HG03103 (cell line): ENCODE results near the gene TRABD2A.

Source experiments
- ATAC-seq: cut with Tn5 transposase; IDR thresholded peaks from one replicate; pipeline ENCODE4 v1.9.1; 2021; ENCODE audit warnings: low read depth; ENCODE audit not compliant: unreplicated experiment

The TRABD2A gene

GRCh38 chr2:84829693-84830092, 51.2 kb downstream of the TRABD2A start:
- ATAC-seq: no peak

DNA sequence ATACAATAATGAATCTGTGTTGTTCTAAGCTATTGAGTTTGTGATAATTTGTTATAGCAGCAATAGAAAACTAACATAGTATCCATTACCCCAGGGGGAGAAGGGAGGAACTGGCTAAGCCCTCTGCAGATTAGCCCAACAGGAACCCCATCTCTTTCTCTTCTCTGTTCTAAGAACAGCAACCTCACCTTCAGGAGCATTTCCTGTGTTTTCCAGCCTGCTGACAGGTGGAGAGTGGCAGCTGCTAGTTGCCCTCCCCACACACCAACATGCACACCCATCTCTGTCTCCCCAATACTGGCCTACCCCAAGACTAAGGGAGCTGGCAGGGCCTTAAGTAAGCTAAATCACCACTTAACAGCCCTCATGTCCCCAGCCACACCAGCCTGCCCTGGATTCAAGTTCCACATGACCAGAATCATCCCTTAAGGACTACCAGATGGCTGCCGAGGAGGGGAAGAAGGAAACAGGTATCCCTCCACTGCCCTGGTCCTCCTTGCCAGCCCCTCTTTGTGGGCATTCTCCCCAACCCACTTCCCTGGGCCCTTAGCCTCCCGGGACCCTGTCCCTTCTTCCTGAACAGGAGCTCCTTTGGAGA, 52.8 kb downstream of the TRABD2A start:
- no peak for ATAC-seq

DNA sequence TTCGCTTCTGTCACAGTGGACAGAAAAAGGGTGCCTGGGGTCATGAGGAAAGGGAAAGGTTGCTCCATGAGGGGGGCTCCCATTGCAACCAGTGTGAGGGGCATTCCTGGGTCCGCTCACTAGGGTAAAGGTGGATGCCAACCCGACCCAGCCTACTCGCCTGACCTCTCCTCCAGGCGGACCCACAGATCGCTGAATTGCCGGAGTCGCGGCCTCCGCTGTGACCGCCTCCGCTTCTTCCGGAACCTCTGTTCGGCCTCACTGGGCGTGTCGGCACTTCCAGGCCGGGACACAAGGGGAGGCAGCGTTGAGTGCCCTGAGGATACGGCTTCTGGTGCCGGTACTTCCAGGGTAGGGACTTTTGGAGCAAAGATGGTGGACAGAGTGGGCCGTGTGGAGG, 57.1 kb downstream of the TRABD2A start:
- no peak for ATAC-seq

DNA sequence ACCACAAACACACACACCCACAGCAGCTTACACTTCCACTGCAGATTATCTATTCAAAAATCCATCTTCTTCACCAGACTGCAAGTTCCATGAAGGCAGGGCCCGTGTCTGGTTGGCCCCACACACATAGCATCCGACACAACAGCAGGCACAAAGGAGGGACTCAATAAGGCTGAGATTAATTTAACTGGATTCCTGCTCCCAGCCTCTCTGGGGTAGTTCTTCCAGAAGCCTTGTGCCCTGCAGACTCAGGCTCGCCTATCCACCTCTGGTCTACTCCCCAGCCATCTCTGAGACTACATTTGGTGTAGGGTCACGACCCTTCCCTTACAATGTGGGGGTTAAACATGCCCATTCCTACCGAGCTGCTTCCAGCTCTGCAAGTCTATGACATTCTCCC, 57.7 kb downstream of the TRABD2A start:
- no peak for ATAC-seq

DNA sequence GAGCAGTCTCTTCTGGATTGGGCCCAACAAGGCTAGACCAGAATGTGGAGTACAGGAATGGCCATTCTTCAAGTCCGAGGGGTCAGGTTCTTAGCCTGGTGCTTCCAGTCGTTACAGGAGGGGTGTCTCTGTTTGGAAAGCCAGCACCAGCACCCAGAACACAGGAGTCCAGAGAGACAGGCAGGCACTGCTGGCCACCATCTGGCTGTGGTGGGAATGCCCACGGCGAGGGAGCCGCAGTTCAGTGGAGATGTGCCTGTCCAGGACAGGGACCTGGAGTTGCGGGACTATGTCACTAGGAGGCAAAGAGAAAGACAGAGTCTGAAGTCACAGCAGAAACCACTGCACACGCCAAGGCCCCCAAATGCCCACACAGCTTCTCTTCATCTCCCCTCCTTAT, 59.1 kb downstream of the TRABD2A start:
- no peak for ATAC-seq

- peak; percentile 93 for ATAC-seq
Observed at GRCh38 chr2:84817239-84817655, 63.6 kb downstream of the TRABD2A start.

DNA sequence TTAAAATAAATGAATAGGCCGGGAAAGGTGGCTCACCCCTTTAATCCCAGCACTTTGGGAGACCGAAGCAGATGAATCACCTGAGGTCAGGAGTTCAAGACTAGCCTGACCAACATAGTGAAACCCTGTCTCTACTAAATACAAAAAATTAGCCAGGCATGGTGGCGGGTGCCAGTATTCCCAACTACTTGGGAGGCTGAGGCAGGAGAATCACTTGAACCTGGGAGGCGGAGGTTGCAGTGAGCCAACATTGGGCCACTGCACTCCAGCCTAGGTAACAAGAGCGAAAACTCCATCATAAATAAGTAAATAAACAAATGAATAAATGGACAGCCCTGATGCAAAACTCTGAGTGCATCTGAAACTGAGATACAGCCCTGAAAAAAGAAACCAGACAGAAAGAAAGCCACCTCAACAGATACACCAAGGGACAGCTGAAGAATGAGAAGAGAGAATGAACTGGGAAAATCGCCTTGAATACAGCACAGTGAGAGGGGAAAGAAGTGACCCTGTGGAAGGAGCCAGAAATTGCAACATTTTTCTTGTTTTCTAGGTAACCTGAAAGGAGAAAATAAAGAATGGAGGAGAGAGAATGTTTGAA, 64.4 kb downstream of the TRABD2A start:
- peak; percentile 59 for ATAC-seq

DNA sequence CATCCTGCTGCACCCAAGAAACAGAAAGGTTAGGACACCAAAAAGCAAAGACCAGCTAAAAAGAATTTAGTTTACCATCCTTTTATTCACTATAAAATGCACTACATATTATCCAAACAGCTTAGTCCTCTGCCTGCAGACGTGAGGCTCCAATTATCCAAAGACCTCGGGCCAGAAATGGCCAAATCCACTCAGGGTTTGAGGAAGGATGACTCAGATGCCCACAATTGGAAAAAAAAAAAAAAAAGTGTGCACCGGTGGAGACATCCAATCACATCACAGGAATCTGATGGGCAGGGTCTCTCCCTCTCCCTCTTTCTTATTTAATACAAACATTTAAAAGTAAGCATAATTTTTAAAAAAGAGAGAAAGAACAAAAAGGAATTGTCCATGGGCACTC, 65.7 kb downstream of the TRABD2A start:
- no peak for ATAC-seq

DNA sequence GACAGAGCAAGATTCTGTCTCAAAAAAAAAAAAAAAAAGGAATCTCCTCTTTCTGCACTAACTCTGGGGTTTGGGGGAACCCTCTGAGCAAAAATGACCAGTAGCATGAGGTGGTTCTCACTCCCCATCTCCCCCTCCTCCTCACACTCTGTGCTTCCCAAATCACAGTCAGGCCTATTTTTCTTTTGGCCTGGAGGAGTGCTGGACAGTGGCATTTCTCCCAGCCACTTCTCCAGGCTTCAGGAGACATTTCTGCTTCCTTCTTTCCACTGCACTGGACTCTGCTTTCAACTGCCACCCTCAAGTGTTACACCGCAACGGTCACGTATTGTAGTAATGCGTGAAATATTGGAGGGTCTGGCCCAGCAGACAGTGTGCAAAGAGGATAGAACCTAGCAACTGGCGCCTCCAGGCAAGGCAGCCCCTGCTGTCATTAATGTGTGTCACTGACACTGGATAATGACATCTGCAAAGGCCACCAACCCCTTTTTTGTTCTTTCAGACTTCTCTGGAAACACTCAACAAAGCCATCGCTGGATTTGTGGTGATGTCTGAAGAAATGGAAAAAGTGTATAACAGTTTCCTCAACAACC, 68.9 kb downstream of the TRABD2A start:
- no peak for ATAC-seq

DNA sequence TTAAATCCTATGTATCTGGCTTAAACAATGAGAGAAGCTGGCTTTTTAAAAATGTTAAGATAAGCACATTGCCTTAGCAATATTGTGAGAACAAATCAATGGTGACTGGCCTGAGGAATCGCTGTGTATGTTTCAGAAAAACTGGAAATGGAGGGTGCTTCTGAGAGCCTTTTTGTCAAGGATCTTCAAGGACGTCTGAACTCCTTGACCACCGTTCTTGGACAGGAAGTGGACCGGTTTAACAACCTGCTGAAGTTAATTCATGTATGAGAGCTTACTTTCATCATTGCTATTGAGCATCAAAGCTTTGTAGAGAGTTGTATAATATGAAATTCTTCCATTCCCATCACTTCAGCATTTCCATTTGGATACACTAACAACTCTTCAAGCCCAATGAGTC, 72.6 kb downstream of the TRABD2A start:
- ATAC-seq: no peak

- ATAC-seq: no peak
Observed at GRCh38 chr2:84807063-84807485, 73.8 kb downstream of the TRABD2A start.

GRCh38 chr2:84805250-84805958, 75.5 kb downstream of the TRABD2A start:
- no peak for ATAC-seq

- no peak for ATAC-seq
Observed at GRCh38 chr2:84801811-84802210, 79.1 kb downstream of the TRABD2A start.

DNA sequence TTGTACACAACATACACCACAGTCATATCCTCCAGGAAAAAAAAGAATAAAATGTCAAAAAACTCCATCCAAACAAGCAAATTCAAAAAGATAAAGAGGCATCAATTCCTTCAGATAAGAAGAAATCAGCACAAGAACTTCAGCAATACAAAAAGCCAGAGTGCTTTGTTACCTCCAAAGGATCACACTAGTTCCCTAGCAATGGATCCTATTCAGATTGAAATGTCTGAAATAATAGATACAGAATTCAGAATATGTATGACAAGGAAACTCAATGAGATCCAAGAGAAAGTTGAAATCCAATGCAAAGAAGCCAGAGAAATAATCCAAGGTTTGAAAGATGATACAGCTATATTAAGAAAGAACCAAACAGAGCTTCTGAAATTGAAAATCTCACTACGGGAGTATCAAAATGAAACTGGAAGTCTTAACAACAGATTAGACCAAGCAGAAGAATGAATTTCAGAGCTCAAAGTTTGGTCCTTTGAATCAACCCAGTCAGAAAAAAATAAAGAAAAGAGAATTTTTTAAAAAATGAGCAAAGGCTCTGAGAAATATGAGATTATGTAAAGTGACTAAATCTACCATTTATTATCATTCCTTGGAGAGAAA, 80.6 kb downstream of the TRABD2A start:
- ATAC-seq: no peak

GRCh38 chr2:84799772-84800171, 81.1 kb downstream of the TRABD2A start:
- no peak for ATAC-seq

DNA sequence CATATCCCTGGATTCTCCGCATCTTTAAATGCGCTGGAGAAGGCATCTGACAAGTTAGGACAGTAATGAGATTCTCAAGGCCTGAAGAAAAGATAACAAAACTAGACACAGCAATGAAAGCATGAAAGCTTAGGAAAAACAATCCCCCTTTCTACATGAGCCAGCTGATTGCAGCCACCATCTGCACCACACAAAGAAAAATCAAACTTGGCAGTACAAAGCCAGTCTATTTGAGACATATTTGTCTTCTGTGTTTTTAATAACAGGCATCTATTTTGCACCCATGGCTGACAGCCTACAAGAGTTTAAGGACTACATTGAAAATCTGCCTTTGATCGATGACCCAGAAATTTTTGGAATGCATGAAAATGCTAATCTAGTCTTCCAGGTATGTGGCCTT, 83.6 kb downstream of the TRABD2A start:
- no peak for ATAC-seq

DNA sequence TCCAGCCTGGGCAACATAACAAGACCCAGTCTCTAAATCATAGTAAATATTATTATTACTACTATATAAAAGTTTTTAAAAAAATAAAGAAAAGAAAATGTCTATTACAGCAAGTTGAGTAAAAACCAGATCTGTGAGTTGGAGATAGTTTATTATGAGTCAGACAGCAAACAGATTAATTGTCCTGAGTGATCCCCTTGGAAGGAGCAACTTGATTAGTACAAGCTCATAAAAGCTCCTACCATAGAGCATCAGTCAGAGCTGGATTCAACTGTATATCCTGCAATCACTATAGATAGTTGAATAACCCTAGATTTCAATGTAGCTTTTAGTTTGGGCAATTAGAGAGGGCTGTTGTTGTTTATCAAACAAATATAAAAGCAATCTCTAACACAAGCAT, 84.1 kb downstream of the TRABD2A start:
- ATAC-seq: no peak

GRCh38 chr2:84793641-84794040, 87.2 kb downstream of the TRABD2A start:
- ATAC-seq: no peak

DNA sequence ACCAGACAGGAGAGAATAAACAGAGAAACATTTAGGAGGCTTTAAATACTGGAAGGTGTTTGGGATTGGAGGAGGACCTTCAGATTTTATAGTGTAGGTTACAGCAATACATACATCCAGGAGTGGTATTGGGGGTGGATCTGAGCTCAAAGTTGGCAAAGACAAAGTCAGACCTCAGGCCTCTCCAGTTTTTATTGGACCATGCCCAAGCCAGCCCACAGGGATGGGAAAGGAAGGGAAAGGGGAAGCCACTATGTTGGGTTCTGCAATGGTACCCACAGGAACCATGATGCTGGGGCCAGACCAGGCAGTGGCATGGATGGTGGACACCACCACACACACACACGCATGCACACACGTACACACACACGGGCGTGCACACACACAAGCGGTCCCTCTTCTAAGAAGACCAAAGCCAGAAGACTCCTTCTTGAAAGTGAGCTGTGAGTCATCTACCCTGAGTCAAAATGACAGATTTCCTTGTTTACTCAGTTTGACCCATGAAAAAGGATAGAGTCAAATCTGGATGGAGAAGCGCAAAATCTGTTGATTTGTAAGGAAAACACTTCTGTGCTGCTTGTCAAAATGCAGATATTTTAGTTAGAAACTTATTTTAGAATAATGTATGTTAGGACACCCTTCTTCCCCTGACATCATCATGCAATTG, 87.9 kb downstream of the TRABD2A start:
- ATAC-seq: no peak

DNA sequence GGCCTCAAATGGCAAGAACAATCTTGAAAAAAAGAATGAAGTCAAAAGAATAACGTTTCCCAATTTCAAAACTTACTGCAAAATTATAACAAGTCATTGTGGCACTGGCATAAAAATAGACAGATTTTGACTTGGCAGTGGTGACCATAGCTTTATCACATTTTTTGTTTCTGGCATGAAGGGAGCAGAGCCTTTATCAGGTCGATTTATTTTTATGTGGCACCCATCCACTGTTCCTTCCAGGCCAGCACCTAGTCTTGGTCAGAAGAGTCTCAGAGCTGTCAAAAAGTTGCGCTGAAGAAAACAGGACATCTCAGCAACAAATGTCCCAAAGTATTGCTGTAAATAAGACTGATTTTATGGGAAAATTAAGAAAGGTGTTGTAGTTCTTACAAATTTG, 92.4 kb downstream of the TRABD2A start:
- ATAC-seq: no peak

- no peak for ATAC-seq
Observed at GRCh38 chr2:84788027-84788426, 92.9 kb downstream of the TRABD2A start.
